HEK293 (cell line): ENCODE results near the gene RAB11FIP5.

Source experiments
- ZBTB1 ChIP-seq: fragments of 450-650 bp; formaldehyde crosslinking; IDR thresholded peaks from 2 replicates; pipeline ENCODE4 v1.5.1; 2016; ENCODE audit warnings: missing biosample characterization, missing genetic modification characterization
- ZNF274 ChIP-seq, 2 experiments: fragments of 200-500 bp in 1 of 2; fragments of 450-650 bp in 1 of 2; sonication (Bioruptor generic) in 1 of 2; formaldehyde crosslinking in 1 of 2; IDR thresholded peaks; 2 replicates each; pipeline versions ENCODE4 v1.5.1 to v1.6.1; 2014 to 2016; ENCODE audit warnings: borderline replicate concordance in 1 of 2, inconsistent platforms in 1 of 2, low read length in 1 of 2, missing biosample characterization in 1 of 2, missing genetic modification characterization in 1 of 2
- ZNF510 ChIP-seq: fragments of 450-650 bp; formaldehyde crosslinking; IDR thresholded peaks from 2 replicates; pipeline ENCODE4 v1.5.1; 2018; ENCODE audit warnings: mild to moderate bottlenecking, missing genetic modification characterization, missing biosample characterization; ENCODE audit not compliant: insufficient replicate concordance
- ZNF768 ChIP-seq: fragments of 450-650 bp; formaldehyde crosslinking; IDR thresholded peaks from 2 replicates; pipeline ENCODE4 v1.5.1; 2018; ENCODE audit warnings: missing biosample characterization, mild to moderate bottlenecking, missing genetic modification characterization
- ZNF792 ChIP-seq: fragments of 450-650 bp; formaldehyde crosslinking; IDR thresholded peaks from 2 replicates; pipeline ENCODE4 v1.5.1; 2016; ENCODE audit warnings: missing biosample characterization, missing genetic modification characterization
- TF ChIP-seq, protein P1 (sequence below): fragments of 450-650 bp; formaldehyde crosslinking; IDR thresholded peaks from 2 replicates; pipeline ENCODE4 v1.5.1; 2016; ENCODE audit warnings: missing biosample characterization, missing genetic modification characterization

DNA sequence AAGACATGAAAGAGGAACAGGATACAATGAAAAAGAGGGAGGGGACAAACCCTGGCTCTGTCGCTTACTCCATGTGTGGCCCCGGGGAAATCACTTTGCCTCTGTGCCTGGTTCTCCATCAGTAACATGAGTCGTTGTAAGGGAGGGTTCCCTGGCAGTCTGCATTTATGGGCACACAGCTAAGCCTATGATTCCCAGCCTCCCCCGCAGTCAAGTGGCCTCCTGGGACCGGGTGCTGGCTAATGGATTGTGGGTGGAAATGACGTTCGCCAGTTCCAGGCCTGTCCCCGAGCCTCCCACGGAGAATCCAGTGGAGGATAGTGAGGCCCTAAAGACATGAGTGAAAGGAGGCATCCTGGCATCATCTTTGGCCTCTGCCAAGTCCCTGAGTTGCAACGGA, 83.9 kb downstream of the RAB11FIP5 start:
- no peak for TF ChIP-seq ZNF274 (IDR thresholded peaks at IDR 0.05; ENCODE audit: low read length)
- TF ChIP-seq ZNF274 (tag by site-specific recombination; IDR thresholded peaks at IDR 0.05; ENCODE audit: borderline replicate concordance): no peak
- TF ChIP-seq, protein P1, sequence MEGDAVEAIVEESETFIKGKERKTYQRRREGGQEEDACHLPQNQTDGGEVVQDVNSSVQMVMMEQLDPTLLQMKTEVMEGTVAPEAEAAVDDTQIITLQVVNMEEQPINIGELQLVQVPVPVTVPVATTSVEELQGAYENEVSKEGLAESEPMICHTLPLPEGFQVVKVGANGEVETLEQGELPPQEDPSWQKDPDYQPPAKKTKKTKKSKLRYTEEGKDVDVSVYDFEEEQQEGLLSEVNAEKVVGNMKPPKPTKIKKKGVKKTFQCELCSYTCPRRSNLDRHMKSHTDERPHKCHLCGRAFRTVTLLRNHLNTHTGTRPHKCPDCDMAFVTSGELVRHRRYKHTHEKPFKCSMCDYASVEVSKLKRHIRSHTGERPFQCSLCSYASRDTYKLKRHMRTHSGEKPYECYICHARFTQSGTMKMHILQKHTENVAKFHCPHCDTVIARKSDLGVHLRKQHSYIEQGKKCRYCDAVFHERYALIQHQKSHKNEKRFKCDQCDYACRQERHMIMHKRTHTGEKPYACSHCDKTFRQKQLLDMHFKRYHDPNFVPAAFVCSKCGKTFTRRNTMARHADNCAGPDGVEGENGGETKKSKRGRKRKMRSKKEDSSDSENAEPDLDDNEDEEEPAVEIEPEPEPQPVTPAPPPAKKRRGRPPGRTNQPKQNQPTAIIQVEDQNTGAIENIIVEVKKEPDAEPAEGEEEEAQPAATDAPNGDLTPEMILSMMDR (tag by site-specific recombination): no peak
- TF ChIP-seq ZNF792 (tag by site-specific recombination): no peak
- TF ChIP-seq ZNF510: no peak
- no peak for TF ChIP-seq ZNF768 (tag by site-specific recombination)
- TF ChIP-seq ZBTB1 (tag by site-specific recombination): no peak
